HG03432 (cell line): ENCODE results near the gene ANK3.

ENCODE experiments used
- ATAC-seq: cut with Tn5 transposase; IDR thresholded peaks from one replicate; pipeline ENCODE4 v1.9.1; 2021; ENCODE audit warnings: mild to moderate bottlenecking, moderate library complexity; ENCODE audit not compliant: unreplicated experiment

ANK3 gene

DNA sequence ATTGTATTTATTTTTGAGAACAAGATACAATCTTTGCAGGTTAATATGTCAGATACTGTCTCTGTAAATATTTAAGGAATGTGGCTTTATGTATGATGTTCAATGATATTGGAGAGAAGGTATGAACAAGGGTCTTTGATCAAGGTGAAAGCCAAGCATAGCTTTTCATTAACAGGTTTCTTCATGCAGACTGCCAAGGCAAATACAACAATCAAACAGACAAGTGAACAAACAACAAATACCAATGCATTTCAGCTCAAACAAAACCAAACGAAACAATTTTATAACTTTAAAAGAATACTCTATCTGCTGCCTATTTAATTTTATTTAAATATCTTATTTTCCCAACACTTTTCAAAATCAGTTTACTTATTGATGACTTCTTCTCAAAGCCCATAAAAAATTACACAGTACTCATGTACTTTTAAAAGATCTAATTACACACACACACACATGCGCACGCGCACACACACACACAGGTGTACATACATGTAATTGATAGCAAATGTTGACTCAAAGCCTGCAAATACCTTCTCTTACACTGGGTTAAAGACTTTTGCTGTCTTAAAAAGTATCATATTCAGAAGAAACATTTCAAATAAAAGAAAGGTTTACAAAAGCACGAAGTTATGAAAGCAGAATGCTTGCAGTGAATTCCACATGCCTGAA lies 282.2 kb downstream of the ANK3 start:
- ATAC-seq = no peak

DNA sequence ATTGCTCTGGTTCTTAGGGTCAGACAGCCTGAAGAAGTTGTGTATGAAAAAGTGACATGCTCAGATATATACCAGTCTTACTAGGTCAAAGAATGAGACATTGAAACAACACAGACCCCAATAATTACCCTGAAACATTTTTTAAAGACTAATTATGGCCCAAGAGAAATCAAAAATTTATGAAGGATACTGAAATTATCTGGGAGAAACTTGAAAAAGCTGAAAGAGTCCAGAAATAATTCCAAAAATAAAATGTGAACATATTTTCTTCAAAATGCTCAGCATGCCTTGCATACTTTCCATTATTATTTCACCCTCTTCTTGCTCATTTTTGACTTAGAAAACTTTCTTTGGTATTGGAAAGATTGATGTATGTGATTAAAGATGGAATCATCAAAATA lies 284.4 kb downstream of the ANK3 start:
- no peak for ATAC-seq

DNA sequence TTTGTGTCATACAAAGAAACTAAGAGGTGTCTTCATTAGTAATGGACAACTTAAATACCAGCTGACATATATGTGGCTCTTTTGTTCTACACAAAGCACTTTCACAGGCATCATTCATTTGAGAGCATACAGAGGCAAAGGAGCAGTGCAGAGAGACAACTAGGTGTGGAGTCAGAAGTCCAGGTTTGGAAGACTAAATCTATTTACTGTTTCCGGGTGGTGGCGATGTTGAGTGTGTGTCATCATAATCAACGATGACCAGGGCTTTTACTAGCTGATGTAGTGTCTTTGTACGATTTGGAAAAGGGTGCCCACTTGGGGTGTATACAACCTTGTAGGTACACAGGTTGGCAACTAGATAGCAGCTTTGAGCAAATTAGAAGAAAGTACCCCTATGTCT lies 287.9 kb downstream of the ANK3 start:
- ATAC-seq = no peak

DNA sequence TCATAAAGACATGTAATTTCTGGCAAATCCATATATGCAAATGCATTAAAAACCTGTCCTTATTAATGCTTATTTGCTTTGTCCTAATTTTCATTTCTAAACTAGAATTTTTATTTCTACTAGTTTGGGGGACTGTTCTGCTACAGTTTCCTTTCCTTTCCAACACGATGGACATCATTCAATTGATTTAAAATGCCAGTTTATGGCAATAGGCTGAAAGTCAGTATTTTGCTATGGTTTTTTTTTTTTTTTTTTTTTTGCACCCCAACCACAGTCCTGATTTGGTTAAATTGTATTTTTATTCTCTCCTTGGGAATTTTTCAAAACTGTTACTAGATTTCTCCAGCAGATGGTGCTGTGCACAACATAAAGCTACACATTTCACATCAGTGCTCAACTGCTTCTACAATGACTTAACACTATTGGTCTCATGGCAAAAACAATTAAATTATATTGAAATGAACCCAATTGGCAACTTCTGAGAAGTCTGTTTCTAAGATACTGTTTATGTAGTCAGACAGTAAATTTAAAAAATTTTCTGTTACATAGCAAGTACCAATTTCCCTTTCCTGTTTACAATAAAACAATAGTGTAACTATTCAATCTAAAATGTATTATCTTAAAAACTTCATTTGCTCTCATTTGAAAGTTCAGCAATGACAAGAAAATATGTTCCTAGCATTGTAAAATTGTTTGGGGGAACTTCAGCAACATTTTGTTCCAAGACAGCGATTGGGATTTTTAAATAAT lies 289.5 kb downstream of the ANK3 start:
- ATAC-seq = peak; percentile 54

DNA sequence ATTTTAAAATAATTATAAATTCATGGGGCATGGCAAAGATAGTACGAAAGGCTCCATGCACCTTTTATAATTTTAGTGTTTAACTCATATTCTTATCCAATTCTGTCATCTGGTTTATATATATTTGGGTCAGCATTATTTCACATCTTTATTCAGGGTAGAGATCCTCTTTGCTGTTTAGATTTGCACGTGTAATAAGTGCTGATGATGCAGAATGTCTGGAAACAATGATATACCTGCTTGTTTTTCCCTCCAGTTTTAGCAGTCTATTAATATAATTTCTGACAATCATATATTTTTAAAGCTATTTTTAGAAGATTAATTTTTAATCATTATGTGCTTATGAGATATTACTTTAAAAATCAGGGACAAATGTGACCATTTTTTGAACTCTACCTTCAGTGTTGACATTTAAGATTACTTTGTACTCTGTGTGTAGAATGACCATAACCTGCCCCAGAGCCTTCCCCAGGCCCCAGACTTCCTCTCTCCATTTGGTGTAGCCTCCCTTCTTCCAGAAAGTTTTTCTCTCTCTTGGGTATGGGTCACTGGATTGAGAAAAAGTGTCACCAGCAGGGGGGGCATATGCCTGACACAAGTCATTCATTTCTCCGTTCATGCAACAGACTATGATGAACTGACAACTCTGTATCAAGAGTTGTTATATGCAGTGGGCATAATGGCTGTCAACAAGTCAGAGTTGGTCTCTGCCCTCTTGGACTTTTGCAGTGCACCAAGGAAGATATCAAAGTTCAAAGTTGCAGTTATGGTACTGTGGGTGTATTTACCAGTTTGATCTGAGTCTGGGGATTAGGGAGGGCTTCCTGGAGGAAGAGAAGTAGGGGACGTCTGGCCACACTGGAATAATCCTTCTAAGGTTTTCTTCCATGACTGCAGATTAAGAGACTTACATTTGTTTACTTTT lies 290.7 kb downstream of the ANK3 start:
- no peak for ATAC-seq

DNA sequence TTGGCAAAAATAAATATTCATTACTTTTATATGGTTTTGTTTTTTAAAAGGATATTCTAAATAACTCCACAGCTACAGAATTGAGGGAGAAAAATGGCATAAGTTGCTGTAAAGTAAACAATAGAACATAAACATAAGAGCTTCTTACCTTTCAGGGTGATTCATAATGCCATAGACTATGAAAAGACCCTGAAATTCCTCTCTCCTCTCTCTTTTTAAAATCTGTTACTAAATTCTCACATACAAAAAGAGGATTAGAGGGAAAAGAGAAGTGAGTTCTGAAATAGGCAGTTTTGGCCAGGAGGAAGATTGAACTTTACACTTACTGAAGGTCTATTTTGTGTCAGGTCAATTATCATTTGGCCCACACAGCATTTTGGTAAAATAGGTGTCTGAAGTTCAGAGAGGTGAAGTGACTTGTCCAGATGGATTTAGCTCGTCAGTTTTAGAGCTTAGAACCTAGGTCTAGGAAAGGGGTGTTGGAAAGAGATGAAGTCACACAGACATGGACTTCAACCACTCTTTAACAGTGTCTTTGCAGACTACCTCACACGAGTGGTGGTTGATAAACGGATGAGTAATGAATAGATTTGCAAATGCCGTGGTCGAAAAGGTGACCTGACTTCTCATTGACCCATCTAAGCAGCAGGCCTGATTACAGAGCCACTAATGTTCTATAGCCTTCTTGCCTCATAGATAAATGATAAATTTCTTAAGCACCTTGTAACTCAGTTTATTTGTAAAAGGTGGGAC lies 292.7 kb downstream of the ANK3 start:
- ATAC-seq = peak; percentile 83

DNA sequence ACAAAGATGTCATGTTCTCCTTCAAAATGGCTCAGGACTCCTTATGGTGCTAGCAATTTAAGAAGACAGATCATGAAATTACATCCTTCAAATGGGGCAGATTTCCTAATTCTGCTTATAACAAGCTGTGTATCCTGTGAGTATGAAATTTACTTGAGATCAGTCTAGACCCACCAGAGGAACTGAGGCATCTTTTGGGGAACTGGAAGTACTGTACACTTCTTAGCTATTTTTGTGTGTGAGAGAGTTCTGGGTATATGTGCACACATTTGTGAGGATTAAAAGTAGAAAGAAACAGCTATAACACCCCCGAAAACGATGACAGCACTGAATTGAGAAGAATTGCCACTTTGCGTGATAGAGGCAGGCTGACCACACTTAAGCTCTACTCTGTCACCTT lies 296.4 kb downstream of the ANK3 start:
- ATAC-seq = peak; percentile 48

DNA sequence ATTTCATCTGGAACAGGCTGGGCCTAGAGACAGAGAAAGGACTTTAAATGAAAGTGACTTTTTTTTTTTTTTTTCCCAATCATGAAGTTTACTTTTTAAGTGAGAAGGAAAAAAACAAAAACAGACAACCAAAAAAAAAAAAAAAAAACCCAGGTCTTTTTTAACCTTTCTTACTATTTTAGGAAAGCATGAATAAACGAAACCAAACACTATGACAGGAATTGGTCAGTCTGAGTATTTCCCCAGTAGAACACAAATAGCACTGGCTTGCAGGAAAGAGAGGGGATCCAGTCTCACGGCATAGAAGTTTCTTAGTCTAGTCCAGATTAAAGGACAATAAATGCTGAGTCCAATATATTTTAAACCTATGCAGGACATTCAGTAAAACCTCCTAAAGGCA lies 302.8 kb downstream of the ANK3 start:
- peak; percentile 94 for ATAC-seq

DNA sequence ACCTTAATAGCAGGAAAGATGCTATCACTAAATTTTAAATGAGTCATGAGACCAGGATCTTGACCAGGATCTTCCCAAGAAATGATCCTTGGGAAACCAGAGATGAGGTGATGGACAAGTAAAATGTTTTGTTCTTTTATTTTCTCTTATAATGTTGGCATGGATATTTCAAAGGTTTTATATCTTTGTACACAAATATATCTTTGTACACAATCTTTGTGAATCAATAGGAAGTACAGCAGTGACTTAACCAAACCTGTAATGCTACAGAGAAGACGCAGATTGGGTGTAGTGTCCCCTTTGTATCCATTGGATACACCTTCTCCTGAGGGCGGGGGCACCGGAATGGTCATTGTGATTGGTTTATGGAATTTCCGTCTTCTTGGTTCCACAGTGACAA lies 303.3 kb downstream of the ANK3 start:
- ATAC-seq = peak; percentile 12

DNA sequence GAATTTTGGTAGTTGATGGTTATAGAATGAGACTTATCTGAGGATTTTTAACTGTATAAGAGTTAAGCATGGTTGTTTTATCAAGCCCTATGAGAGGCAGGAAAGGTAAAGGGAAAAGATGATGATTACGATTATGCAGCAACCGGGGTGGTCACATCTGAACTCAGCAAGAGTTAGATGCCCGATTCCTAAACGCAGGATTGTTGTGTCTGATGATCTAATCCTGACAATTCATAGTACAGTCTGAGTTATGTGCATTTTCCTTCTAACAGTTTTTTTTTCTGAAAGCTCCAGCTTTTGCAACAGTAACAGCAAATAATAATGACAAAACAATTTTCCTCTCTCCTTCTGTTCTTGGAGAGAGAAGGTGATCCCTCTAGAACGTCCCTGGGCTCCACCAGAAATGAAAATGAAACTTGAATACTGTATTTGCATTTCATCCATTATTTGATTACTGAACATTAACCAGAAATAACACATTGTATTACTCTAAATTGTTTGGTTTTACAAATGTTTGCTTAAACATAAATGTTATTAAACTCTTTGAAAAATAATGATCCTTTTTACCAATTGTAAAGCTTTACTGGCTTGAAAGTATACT lies 306.8 kb downstream of the ANK3 start:
- ATAC-seq = no peak

DNA sequence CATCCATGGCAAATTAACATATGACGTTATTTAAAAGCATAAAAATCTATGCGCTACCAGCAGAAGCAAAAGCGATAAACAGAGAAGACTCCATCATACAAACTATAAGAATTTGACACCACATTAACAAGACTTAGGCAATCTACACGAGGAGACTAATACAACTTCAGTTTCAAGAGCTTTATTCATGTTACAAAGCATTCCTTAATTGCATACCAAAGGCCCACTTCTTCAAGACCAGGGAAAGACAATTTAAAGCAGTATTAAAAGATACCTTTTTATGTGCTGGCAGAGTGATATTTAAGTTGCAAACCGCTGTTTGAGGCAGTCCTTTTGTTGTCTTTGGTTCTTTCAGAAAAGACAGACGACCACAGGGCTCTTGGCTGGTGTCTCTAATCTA lies 307.3 kb downstream of the ANK3 start:
- ATAC-seq = no peak

DNA sequence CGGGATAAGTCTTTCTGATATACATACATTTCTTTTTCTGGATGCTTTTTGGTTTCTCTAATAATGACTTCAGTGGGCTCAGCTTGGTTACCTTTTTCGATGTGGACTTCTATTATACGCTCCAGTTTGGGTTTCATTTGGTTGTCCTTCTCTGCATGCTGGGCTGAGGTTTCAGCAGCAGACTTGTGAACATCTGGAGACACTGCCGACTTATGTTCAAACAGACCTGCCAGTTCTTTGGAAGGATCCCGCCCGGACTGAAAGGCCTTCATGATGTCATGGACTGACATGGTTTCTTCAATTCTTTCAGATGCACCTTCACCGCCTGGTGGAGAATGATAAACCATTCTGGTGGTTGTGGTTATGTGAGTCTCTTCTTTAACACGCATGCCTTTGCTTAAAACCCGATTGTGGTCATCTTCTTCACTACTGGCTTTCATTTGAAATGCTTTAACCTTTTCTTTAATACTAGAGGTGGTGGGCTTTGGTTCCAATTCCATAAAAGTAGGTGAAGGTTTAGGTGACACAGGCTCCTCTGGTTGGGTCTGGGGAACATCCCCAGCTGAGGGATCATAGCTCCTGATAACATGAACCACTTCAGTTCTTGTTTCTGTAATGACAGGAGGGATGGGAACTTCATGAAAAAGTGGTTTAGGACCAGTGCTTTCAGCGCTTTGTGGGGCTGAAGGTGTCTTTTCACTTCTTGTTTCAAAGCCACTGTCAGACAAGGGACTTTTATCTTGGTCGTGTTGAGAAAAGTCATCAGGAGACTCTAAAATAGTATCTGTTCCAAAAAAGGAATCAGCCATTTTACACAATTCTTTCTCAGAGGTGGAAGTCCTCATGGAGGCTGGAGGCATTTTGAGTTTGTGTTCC lies 315.7 kb downstream of the ANK3 start:
- peak; percentile 94 for ATAC-seq

DNA sequence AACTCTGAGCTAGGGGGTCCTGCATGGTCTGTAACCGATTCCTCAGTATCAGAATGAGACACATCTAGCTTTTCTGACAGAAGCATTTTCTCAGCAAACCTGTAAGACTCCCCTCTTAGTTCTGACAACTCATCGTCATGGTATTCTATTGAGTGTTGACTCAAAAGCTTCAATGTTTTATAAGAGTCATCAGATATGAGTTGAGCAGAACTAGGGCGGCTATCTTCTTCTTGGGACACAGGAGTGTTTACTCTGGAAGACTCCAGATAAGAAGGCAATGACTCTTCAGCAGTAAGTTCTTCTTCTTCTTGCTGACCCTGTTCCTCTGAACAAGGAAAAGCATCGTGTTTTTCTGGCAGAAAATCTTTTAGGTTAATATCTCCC lies 316.3 kb downstream of the ANK3 start:
- ATAC-seq = no peak

DNA sequence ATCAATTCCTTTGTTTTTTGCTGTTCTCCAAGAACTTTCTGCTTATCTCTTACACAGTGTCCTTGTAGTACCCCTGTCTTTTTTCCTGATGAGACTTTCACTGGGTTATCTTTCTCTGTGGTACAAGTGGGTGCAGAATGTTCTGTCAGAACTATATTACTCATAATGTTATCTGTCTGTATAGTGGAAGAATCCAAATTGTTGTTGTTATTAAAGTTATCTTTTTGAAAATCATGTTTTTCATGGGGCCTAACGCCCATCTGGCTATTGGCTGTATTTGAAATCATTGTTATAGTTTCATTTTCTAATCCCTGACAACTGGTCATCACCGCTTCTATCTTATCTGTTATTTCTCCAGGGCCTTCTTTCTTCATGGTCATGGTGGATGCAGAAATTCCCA lies 320.4 kb downstream of the ANK3 start:
- ATAC-seq = no peak

DNA sequence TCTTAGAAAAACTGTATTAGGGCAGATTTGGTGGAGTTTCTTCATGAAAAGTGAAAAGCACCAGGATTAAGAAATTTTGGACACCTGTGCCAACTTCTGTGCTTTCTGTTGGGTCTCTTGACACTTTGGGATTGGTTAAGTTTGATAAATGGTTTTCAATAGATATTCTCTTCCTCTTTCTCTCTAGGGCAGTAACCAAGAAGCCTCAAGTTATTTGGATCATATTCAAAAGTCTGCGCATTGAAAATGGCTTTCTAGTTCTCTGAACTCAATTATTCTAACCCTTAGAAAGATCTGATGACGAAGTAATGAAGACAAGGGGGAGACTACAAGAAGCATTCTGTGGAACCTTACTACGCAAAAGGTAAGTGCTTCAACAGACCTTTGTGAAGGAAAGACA lies 339.3 kb downstream of the ANK3 start:
- no peak for ATAC-seq

DNA sequence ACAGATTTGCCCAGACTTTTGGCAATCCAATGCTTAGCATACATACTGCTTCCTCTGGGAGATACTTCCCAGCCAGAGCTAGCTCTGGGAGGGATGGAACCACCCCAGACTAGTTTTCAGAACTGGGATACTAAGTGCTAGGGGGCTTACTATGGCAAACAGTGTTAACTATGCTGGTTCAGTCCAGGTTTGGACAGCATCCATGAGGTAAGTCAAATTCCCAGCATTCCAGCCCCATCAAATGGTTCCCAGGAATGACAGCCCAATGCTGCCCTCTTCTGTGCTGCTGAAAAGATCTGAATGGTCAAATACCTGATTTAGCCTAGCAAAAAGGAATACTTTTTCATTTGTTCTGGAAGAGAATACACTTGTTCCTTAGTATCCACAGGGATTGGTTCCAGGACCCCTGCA lies 341.6 kb downstream of the ANK3 start:
- no peak for ATAC-seq

DNA sequence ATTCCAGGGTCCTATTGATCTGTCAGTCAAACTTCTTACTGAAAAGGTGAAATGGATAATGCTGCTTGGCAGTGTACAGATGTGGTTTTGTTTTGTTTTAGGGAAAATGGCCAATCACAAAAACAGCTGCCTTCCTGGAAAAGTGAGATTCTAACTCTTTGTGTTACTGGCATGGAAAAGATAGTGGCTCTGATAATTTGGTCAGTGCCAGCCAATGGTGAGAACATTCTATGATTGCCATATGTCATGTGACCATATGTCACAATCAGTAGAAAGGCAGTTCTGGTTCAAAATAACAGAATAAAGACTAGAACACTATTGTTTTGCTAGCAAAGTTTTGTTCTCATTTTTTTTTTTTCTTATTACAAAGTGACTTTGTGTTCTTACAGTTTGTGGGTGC lies 344.1 kb downstream of the ANK3 start:
- no peak for ATAC-seq

DNA sequence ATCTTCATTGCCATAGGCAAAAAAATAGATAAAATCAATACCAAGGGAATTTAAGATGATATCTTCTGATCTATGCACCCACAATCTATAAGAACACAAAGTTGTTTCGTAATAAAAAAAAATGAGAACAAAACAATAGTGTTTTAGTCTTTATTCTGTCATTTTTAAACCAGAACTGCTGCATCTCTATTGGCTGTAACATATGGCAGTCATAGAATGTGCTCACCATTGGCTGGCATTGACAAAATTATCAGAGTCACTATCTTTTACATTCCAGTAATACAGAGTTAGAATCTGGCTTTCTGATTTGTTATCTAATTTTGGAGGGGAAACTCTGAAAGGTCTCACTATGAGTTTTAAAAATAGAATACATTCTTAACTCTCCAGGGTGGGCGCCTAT lies 344.7 kb downstream of the ANK3 start:
- ATAC-seq = no peak

DNA sequence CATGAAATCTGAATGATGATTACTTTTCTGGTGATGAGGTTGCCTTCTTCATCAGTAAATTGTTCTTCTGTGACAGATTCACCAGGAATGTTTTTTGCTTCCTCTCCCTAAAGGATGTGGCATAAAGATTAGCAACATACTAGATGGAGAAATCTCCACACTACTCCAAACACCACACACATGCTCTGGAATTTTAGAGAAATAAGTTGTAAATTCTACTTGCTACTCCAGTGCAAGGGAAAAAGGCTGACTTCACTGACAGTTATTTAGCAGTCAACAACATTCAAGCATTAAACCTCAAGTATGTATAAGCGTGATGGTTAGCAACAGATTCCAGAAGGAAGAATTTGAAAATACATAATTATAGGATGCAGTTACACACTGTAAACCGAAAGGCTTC lies 345.4 kb downstream of the ANK3 start:
- no peak for ATAC-seq
